GM19397 (cell line): ENCODE data around the gene SECISBP2.

ENCODE experiments used
- ATAC-seq: cut with Tn5 transposase; IDR thresholded peaks from one replicate; pipeline ENCODE4 v1.9.1; 2021; ENCODE audit warnings: mild to moderate bottlenecking, moderate library complexity; ENCODE audit not compliant: unreplicated experiment

The SECISBP2 gene

GRCh38 chr9:89346696-89347095 lies 28.4 kb downstream of the SECISBP2 start:
- no peak for ATAC-seq

- ATAC-seq: no peak
These were observed 29.4 kb downstream of the SECISBP2 start for GRCh38 chr9:89347651-89348050.

GRCh38 chr9:89349607-89350006 lies 31.3 kb downstream of the SECISBP2 start:
- no peak for ATAC-seq

GRCh38 chr9:89350988-89351557 lies 32.8 kb downstream of the SECISBP2 start:
- no peak for ATAC-seq

GRCh38 chr9:89351584-89352300 lies 33.4 kb downstream of the SECISBP2 start:
- no peak for ATAC-seq

- ATAC-seq: no peak
These were observed 34.2 kb downstream of the SECISBP2 start for GRCh38 chr9:89352451-89352850.

GRCh38 chr9:89352874-89353649 lies 34.8 kb downstream of the SECISBP2 start:
- ATAC-seq: no peak

- ATAC-seq: no peak
These were observed 35.7 kb downstream of the SECISBP2 start for GRCh38 chr9:89353989-89354388.

GRCh38 chr9:89354471-89354870 lies 36.2 kb downstream of the SECISBP2 start:
- ATAC-seq: no peak

GRCh38 chr9:89356782-89357181 lies 38.5 kb downstream of the SECISBP2 start:
- no peak for ATAC-seq

- ATAC-seq: no peak
These were observed 39.3 kb downstream of the SECISBP2 start for GRCh38 chr9:89357331-89358197.

- no peak for ATAC-seq
These were observed 40.1 kb downstream of the SECISBP2 start for GRCh38 chr9:89358376-89358916.

GRCh38 chr9:89358985-89359384 lies 40.7 kb downstream of the SECISBP2 start:
- ATAC-seq: no peak

- ATAC-seq: no peak
These were observed 41.5 kb downstream of the SECISBP2 start for GRCh38 chr9:89359751-89360261.

GRCh38 chr9:89360465-89360864 lies 42.2 kb downstream of the SECISBP2 start:
- no peak for ATAC-seq

GRCh38 chr9:89361031-89361430 lies 42.7 kb downstream of the SECISBP2 start:
- ATAC-seq: no peak

GRCh38 chr9:89361816-89362646 lies 43.7 kb downstream of the SECISBP2 start:
- ATAC-seq: no peak

- ATAC-seq: no peak
These were observed 44.5 kb downstream of the SECISBP2 start for GRCh38 chr9:89362647-89363310.

- no peak for ATAC-seq
These were observed 45.0 kb downstream of the SECISBP2 start for GRCh38 chr9:89363311-89363670.
